IMR-90 (cell line): Measurements from ENCODE around the gene SLC6A4. TPM values are rescaled to one million over a fixed set of nuclear protein-coding genes. Genes with fewer than 3 reads are reported as not detected.

ENCODE experiments used
- ATAC-seq: fragments of 200-7000 bp; cut with Tn5 transposase; 2 replicates; pipeline ENCODE4 v1.9.1; 2020; ENCODE audit warnings: low read depth, mild to moderate bottlenecking, moderate library complexity
- BruUV-seq: library from RNA; stranded (reverse); fragments of 400-500 nt; replicated peaks from 2 replicates; lab custom pipeline; 2021; lab: Mats Ljungman, UMichigan
- CTCF ChIA-PET: fragments of 300-600 bp; formaldehyde crosslinking; extraction: SDS; loops from one replicate; lab custom pipeline; 2021; ENCODE audit warnings: antibody characterized with exemption; lab: Yijun Ruan, JAX
- POLR2A ChIA-PET: fragments of 300-600 bp; sonication (Branson Sonifier 250); formaldehyde crosslinking; loops from one replicate; lab custom pipeline; 2022; ENCODE audit warnings: antibody characterized with exemption; ENCODE audit not compliant: unreplicated experiment; lab: Charles Lee
- DNase-seq: peaks from one replicate; pipeline ENCODE4 v3.0.0; 2013
- H2AFZ ChIP-seq: replicated peaks from 2 replicates; pipeline ENCODE3; 2013; ENCODE audit warnings: low read length, mild to moderate bottlenecking; ENCODE audit not compliant: poor library complexity
- H2AK5ac ChIP-seq: 2 replicates; pipeline ENCODE4 v1.6.1; 2013; ENCODE audit warnings: low read depth, low read length, inconsistent platforms
- H2AK9ac ChIP-seq: replicated peaks from 2 replicates; pipeline ENCODE3; 2013; ENCODE audit warnings: mild to moderate bottlenecking, low read depth, low read length, moderate library complexity; ENCODE audit not compliant: poor library complexity
- H2BK120ac ChIP-seq: 2 replicates; pipeline ENCODE4 v1.6.1; 2013; ENCODE audit warnings: low read depth, low read length, inconsistent platforms
- H2BK15ac ChIP-seq: 3 replicates; pipeline ENCODE4 v1.6.1; 2013; ENCODE audit warnings: low read depth, low read length, inconsistent platforms
- H2BK20ac ChIP-seq: 2 replicates; pipeline ENCODE4 v1.6.1; 2013; ENCODE audit warnings: low read depth, mild to moderate bottlenecking, inconsistent platforms, low read length, moderate library complexity
- H2BK5ac ChIP-seq: 2 replicates; pipeline ENCODE4 v1.6.1; 2013; ENCODE audit warnings: mild to moderate bottlenecking, low read depth, low read length, inconsistent platforms; ENCODE audit not compliant: poor library complexity, severe bottlenecking
- H3K14ac ChIP-seq: replicated peaks from 2 replicates; pipeline ENCODE4 v1.6.1; 2013; ENCODE audit warnings: low read depth, low read length, inconsistent platforms
- H3K18ac ChIP-seq: 2 replicates; pipeline ENCODE4 v1.6.1; 2013; ENCODE audit warnings: low read depth, low read length, control low read depth
- H3K23ac ChIP-seq: 2 replicates; pipeline ENCODE4 v1.6.1; 2013; ENCODE audit warnings: low read depth, low read length, inconsistent platforms
- H3K27ac ChIP-seq: 2 replicates; pipeline ENCODE4 v1.5.1; 2013; ENCODE audit warnings: mild to moderate bottlenecking, control low read depth, low read length; ENCODE audit not compliant: insufficient read depth
- H3K27me3 ChIP-seq: 2 replicates; pipeline ENCODE4 v1.6.1; 2013; ENCODE audit warnings: low read length; ENCODE audit not compliant: control insufficient read depth, insufficient read depth
- H3K36me3 ChIP-seq: 2 replicates; pipeline ENCODE4 v1.6.1; 2013; ENCODE audit warnings: low read length, mixed read lengths; ENCODE audit not compliant: control insufficient read depth, insufficient read depth
- H3K4ac ChIP-seq: 2 replicates; pipeline ENCODE4 v1.6.1; 2013; ENCODE audit warnings: low read depth, low read length, inconsistent platforms
- H3K4me1 ChIP-seq: 2 replicates; pipeline ENCODE4 v1.6.1; 2013; ENCODE audit warnings: low read length, mixed read lengths; ENCODE audit not compliant: control insufficient read depth, insufficient read depth
- H3K4me2 ChIP-seq: 2 replicates; pipeline ENCODE4 v1.6.1; 2013; ENCODE audit warnings: low read depth, mild to moderate bottlenecking, control low read depth, low read length, moderate library complexity
- H3K4me3 ChIP-seq: 2 replicates; pipeline ENCODE4 v1.5.1; 2013; ENCODE audit warnings: low read depth, mild to moderate bottlenecking, control low read depth, low read length, moderate library complexity; ENCODE audit not compliant: insufficient read depth
- H3K56ac ChIP-seq: 2 replicates; pipeline ENCODE4 v1.6.1; 2013; ENCODE audit warnings: low read length, inconsistent platforms; ENCODE audit not compliant: insufficient read depth; ENCODE audit errors: extremely low read depth
- H3K79me1 ChIP-seq, 2 experiments: 2 replicates each; pipeline ENCODE4 v1.6.1; 2013; ENCODE audit warnings: low read length in 2 of 2, inconsistent platforms in 1 of 2, low read depth in 1 of 2
- H3K9ac ChIP-seq: 2 replicates; pipeline ENCODE4 v1.6.1; 2013; ENCODE audit warnings: low read depth, low read length, control low read depth
- H3K9me1 ChIP-seq: 2 replicates; pipeline ENCODE4 v1.6.1; 2013; ENCODE audit warnings: low read length, inconsistent platforms; ENCODE audit not compliant: insufficient read depth
- H3K9me3 ChIP-seq: 2 replicates; pipeline ENCODE4 v1.6.1; 2013; ENCODE audit warnings: low read length; ENCODE audit not compliant: control insufficient read depth, insufficient read depth
- H4K20me1 ChIP-seq: 2 replicates; pipeline ENCODE4 v1.6.1; 2013; ENCODE audit warnings: low read length, inconsistent platforms; ENCODE audit not compliant: insufficient read depth
- H4K5ac ChIP-seq: 2 replicates; pipeline ENCODE4 v1.6.1; 2013; ENCODE audit warnings: mild to moderate bottlenecking, low read depth, low read length, control low read depth
- H4K8ac ChIP-seq, 2 experiments: 2 replicates each; pipeline ENCODE4 v1.6.1; 2013; ENCODE audit warnings: low read depth in 2 of 2, low read length in 2 of 2, control low read depth in 1 of 2, inconsistent platforms in 1 of 2
- H4K91ac ChIP-seq: 2 replicates; pipeline ENCODE4 v1.6.1; 2013; ENCODE audit warnings: low read depth, low read length, inconsistent platforms; ENCODE audit not compliant: insufficient read depth
- BHLHE40 ChIP-seq: fragments of 150-350 bp; IDR thresholded peaks from 2 replicates; pipeline ENCODE4 v1.6.1; 2016; ENCODE audit warnings: mild to moderate bottlenecking, low read depth, low read length
- CEBPB ChIP-seq: IDR thresholded peaks from 2 replicates; pipeline ENCODE4 v1.6.1; 2012; ENCODE audit warnings: low read depth, low read length, improper control_type of control experiment
- CHD1 ChIP-seq: IDR thresholded peaks from 2 replicates; pipeline ENCODE4 v1.6.1; 2012; ENCODE audit warnings: low read depth, low read length, improper control_type of control experiment
- CTCF ChIP-seq: conservative IDR thresholded peaks from 2 replicates; pipeline ENCODE4 v1.5.1; 2012; ENCODE audit warnings: mild to moderate bottlenecking, low read depth, low read length, improper control_type of control experiment
- FOS ChIP-seq: fragments of 150-350 bp; IDR thresholded peaks from 2 replicates; pipeline ENCODE4 v1.6.1; 2016; ENCODE audit warnings: low read depth, low read length
- MAZ ChIP-seq: IDR thresholded peaks from 2 replicates; pipeline ENCODE4 v1.6.1; 2012; ENCODE audit warnings: low read depth, mild to moderate bottlenecking, low read length, improper control_type of control experiment, moderate library complexity, borderline replicate concordance
- MXI1 ChIP-seq: IDR thresholded peaks from 2 replicates; pipeline ENCODE4 v1.6.1; 2012; ENCODE audit warnings: low read depth, mild to moderate bottlenecking, low read length, moderate library complexity, borderline replicate concordance
- NFE2L2 ChIP-seq: fragments of 150-350 bp; IDR thresholded peaks from 2 replicates; pipeline ENCODE4 v1.6.1; 2016; ENCODE audit warnings: low read depth, mild to moderate bottlenecking, low read length
- POLR2A ChIP-seq: IDR thresholded peaks from 2 replicates; pipeline ENCODE4 v1.6.1; 2012; ENCODE audit warnings: mild to moderate bottlenecking, low read depth, low read length
- RAD21 ChIP-seq: IDR thresholded peaks from 2 replicates; pipeline ENCODE4 v1.6.1; 2012; ENCODE audit warnings: low read length, improper control_type of control experiment
- RCOR1 ChIP-seq: IDR thresholded peaks from 2 replicates; pipeline ENCODE4 v1.6.1; 2012; ENCODE audit warnings: mild to moderate bottlenecking, low read length, improper control_type of control experiment; ENCODE audit not compliant: insufficient replicate concordance
- RFX5 ChIP-seq: IDR thresholded peaks from 2 replicates; pipeline ENCODE4 v1.8.0; 2012; ENCODE audit warnings: low read depth, mild to moderate bottlenecking, low read length, moderate library complexity
- SMC3 ChIP-seq: fragments of 150-350 bp; IDR thresholded peaks from 2 replicates; pipeline ENCODE4 v1.6.1; 2016; ENCODE audit warnings: low read depth, mild to moderate bottlenecking, antibody characterized with exemption, low read length, moderate library complexity
- WGBS, 2 experiments: methylation state at CpG; one replicate each; pipeline versions ENCODE4 v1.1.5 to v1.1.7; 2013; ENCODE audit warnings: missing lambda C conversion rate in 2 of 2; ENCODE audit not compliant: insufficient read length in 1 of 2; ENCODE audit errors: extremely low coverage in 2 of 2; 5-methylcytosine and 5-hydroxymethylcytosine counted together
- dilution Hi-C: fragments of 300-500 bp; cut with HindIII; formaldehyde crosslinking; loops from one replicate; pipeline ENCODE4 v1.14.3; 2018; ENCODE audit warnings: low sequenced_read_pairs; ENCODE audit not compliant: unreplicated experiment
- in situ Hi-C: fragments of 300-500 bp; cut with MboI; formaldehyde crosslinking; loops from 3 replicates; pipeline ENCODE4 v1.14.3; 2019; ENCODE audit warnings: low sequenced_read_pairs, inconsistent platforms, mixed read lengths
- intact Hi-C: fragments of 100-400 bp; cut with micrococcal nuclease; formaldehyde crosslinking; loops from 2 replicates; pipeline ENCODE4 v1.10.0; 2022
- polyA plus RNA-seq, 3 experiments: library from polyadenylated mRNA; depleted of rRNA; stranded (reverse); fragments of >200 nt; gene quantifications; 2 replicates each; pipeline ENCODE4 v1.2.3, GENCODE V29; 2012; ENCODE audit warnings: low replicate concordance in 1 of 3
- total RNA-seq: library from RNA; depleted of rRNA; stranded (reverse); fragments of >200 nt; gene quantifications from 2 replicates; pipeline ENCODE4 v1.2.3, GENCODE V29; 2012
- TF ChIP-seq, protein P1 (sequence below): fragments of 150-350 bp; IDR thresholded peaks from 2 replicates; pipeline ENCODE4 v1.6.1; 2017; ENCODE audit warnings: mild to moderate bottlenecking, antibody characterized with exemption, low read length, low read depth
- TF ChIP-seq, protein P2 (sequence below): fragments of 150-350 bp; IDR thresholded peaks from 2 replicates; pipeline ENCODE4 v1.6.1; 2016; ENCODE audit warnings: low read depth, mild to moderate bottlenecking, low read length, moderate library complexity, borderline replicate concordance

Gene SLC6A4
- total and polyA plus RNA-seq, 2 of the 4 experiments (the other 2 are of a cell fraction) = under 0.01 TPM; not detected in 1

DNA sequence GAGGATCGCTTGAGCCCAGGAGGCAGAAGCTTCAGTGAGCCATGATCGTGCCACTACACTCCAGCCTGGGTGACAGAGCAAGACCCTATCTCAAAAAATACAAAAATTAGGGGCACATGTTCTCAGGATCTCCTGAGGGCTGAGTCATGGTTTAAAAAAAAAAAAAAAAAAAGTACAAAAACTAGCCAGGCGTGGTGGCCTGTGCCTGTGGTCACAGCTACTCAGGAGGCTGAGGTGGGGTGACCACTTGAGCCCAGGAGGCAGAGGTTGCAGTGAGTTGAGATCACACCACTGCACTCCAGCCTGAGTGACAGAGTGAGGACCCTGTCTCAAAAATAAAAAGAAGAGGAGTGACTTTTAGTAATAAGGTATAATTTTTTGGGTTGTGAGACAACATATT, 39.4 kb upstream of the SLC6A4 start:
- Histone ChIP-seq H3K18ac (no peak overlapping the region), H4K8ac (no peak overlapping the region), H3K9ac (no peak overlapping the region), H3K4me2 (no peak overlapping the region), H3K27ac (no peak overlapping the region), H3K56ac (no peak overlapping the region), H3K14ac (no peak overlapping the region), H2BK5ac (no peak overlapping the region), H2AFZ (no peak overlapping the region), H3K27me3 (no peaks in the 10 kb centered on the region), H3K4me3 (no peak overlapping the region), H4K20me1 (no peaks in the 10 kb centered on the region), H3K36me3 (peaks cover 21% of the 10 kb centered on the region), H2BK120ac (no peak overlapping the region), H2AK9ac (no peak overlapping the region), H2BK15ac (no peak overlapping the region), H2BK20ac (no peak overlapping the region), H4K91ac (no peak overlapping the region), H3K4me1 (no peaks in the 10 kb centered on the region; the same call in 1 of the 2 replicates), H3K23ac (no peak overlapping the region), H4K5ac (no peak overlapping the region), H3K4ac (no peak overlapping the region), H3K9me1 (peaks cover 4% of the 10 kb centered on the region; the same call in 1 of the 2 replicates), H3K79me1 (peaks cover 2 to 4% of the 10 kb centered on the region in 2 experiments; a peak in 2 of 4 replicates), H3K9me3 (no peaks in the 10 kb centered on the region), H2AK5ac (no peak overlapping the region)
- no peak for ATAC-seq
- DNase-seq = no peak
- ChIA-PET POLR2A (no interaction called here), CTCF (interaction anchor here (0.7 kb wide), 1 partner anchor 16 kb away, joined by 4 read pairs; no protein-coding TSS in a partner anchor)
- dilution Hi-C loops (no loop called here), intact Hi-C loops (loop anchor here (5.0 kb wide), 1 partner anchor 88 kb away; no protein-coding TSS in a partner anchor), in situ Hi-C loops (no loop called here)
- WGBS, 2 experiments = 100% methylated on average over 1 of the region's 3 CpGs; no CpG with 5 or more reads in 1 of the 2 experiments
- no TSS peak for BruUV-seq
- TF ChIP-seq, protein P1, sequence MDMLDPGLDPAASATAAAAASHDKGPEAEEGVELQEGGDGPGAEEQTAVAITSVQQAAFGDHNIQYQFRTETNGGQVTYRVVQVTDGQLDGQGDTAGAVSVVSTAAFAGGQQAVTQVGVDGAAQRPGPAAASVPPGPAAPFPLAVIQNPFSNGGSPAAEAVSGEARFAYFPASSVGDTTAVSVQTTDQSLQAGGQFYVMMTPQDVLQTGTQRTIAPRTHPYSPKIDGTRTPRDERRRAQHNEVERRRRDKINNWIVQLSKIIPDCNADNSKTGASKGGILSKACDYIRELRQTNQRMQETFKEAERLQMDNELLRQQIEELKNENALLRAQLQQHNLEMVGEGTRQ = no peak
- no peak for TF ChIP-seq CEBPB
- TF ChIP-seq RFX5 = no peak
- TF ChIP-seq MAZ = no peak
- TF ChIP-seq MXI1 = no peak
- TF ChIP-seq RAD21 = no peak
- no peak for TF ChIP-seq SMC3
- TF ChIP-seq NFE2L2 = no peak
- no peak for TF ChIP-seq CHD1
- TF ChIP-seq CTCF = no peak
- TF ChIP-seq FOS = no peak
- TF ChIP-seq BHLHE40 = no peak
- TF ChIP-seq RCOR1 = no peak
- TF ChIP-seq, protein P2, sequence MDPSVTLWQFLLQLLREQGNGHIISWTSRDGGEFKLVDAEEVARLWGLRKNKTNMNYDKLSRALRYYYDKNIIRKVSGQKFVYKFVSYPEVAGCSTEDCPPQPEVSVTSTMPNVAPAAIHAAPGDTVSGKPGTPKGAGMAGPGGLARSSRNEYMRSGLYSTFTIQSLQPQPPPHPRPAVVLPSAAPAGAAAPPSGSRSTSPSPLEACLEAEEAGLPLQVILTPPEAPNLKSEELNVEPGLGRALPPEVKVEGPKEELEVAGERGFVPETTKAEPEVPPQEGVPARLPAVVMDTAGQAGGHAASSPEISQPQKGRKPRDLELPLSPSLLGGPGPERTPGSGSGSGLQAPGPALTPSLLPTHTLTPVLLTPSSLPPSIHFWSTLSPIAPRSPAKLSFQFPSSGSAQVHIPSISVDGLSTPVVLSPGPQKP = no peak
- TF ChIP-seq POLR2A = no peak
